ENCODE data around the gene TRPM1.
A peak's percentile ranks its signal among the peaks of the same experiment; 100 is the strongest.

Gene TRPM1

GRCh38 chr15:30962079-30962478 lies 139.4 kb downstream of the TRPM1 start:
- no peak for DNase-seq

- DNase-seq: no peak
Observed at GRCh38 chr15:30958219-30958618, 143.3 kb downstream of the TRPM1 start.

GRCh38 chr15:30956216-30957124 lies 145.1 kb downstream of the TRPM1 start:
- DNase-seq: no peak

GRCh38 chr15:30954674-30955073 lies 146.9 kb downstream of the TRPM1 start:
- no peak for DNase-seq

- DNase-seq: peak; percentile 18
Observed at GRCh38 chr15:30953731-30954378, 147.7 kb downstream of the TRPM1 start.

GRCh38 chr15:30953183-30953582 lies 148.3 kb downstream of the TRPM1 start:
- DNase-seq: no peak
